ENCODE measurements around the gene TBC1D22A.

- TF ChIP-seq CTCF (IDR thresholded peaks at IDR 0.05), result no peak
- TF ChIP-seq POLR2A (IDR thresholded peaks at IDR 0.05), result no peak
These were observed 39.6 kb downstream of the TBC1D22A start for GRCh38 chr22:46801826-46802607.

Data from Peyer's patch (tissue), 4 donors.